ENCODE measurements around the gene TSPAN5. TPM values are rescaled to one million over a fixed set of nuclear protein-coding genes. Genes with fewer than 3 reads are reported as not detected.
"Not testable (repeated sequence)": the region's sequence is repeated elsewhere in the genome, so short reads cannot be mapped to it uniquely, and the experiment has no call there.

TSPAN5 gene
- total RNA-seq (10 to 100 TPM; 30.8 to 57.2 TPM), polyA plus RNA-seq (ENCODE audit: insufficient read depth, low read depth, low replicate concordance) (27.8 TPM)
- long read RNA-seq, donor 1, transcript TSPAN5-201 (8 exons, 3,365 nt): major isoform, 23 of 34 reads
- long read RNA-seq, donor 1, partial matches to known transcripts: 9 of 34 reads
- long read RNA-seq, donor 1, other reads (novel, unspliced or antisense): 0 of 34 reads
- long read RNA-seq, donor 2, transcript TSPAN5-201 (8 exons, 3,365 nt): major isoform, 11 of 46 reads
- long read RNA-seq, donor 2, partial matches to known transcripts: 32 of 46 reads
- long read RNA-seq, donor 2, other reads (novel, unspliced or antisense): 0 of 46 reads

GRCh38 chr4:98658287-98659105 is at the start of gene TSPAN5:
TSPAN5 (minus strand) TSS chr4:98658611.
- WGBS, 2 donors: 0 to 1% methylated on average over 12 to 79 of the region's 113 CpGs
- Histone ChIP-seq H3K9me3 (no peaks in the 10 kb centered on the region), H3K4me3 (peak within 1 kb of the TSS; percentile 73 to 82), H3K27ac (peak within 1 kb of the TSS; percentile 78 to 84), H3K27me3 (no peaks in the 10 kb centered on the region), H3K36me3 (ENCODE audit: low read depth, missing control alignments) (no peaks in the 10 kb centered on the region), H3K4me1 (peaks cover 19% of the 10 kb centered on the region)
- DNase-seq: peak; percentile 80
- intact Hi-C loops (cut with DNase I; ENCODE audit: low total_unique reads): no loop called here
- TF ChIP-seq POLR2A (IDR thresholded peaks at IDR 0.05) (no peak), CTCF (IDR thresholded peaks at IDR 0.05) (no peak)

GRCh38 chr4:98706935-98707334 is 48.5 kb upstream of the TSPAN5 start:
- no peak for DNase-seq

GRCh38 chr4:98706200-98706813 is 47.9 kb upstream of the TSPAN5 start:
- TF ChIP-seq CTCF (IDR thresholded peaks at IDR 0.05) (no peak), POLR2A (IDR thresholded peaks at IDR 0.05) (no peak)
- no peak for DNase-seq
- Histone ChIP-seq H3K9me3 (no peaks in the 10 kb centered on the region), H3K4me3 (no peak overlapping the region), H3K36me3 (ENCODE audit: low read depth, missing control alignments) (no peaks in the 10 kb centered on the region), H3K4me1 (no peaks in the 10 kb centered on the region), H3K27ac (no peak overlapping the region), H3K27me3 (no peaks in the 10 kb centered on the region)
- WGBS, 2 donors: 85 to 88% methylated on average over 4 of the region's 4 CpGs
- intact Hi-C loops (cut with DNase I; ENCODE audit: low total_unique reads): no loop called here

More at GRCh38 chr4:98706935-98707334, 48.5 kb upstream of the TSPAN5 start:
- no peaks in the 10 kb centered on the region for H3K36me3 ChIP-seq (ENCODE audit: low read depth, missing control alignments)
- 68 to 91% methylated on average over 1 of the region's 1 CpG for WGBS, 2 donors
- intact Hi-C loops (cut with DNase I; ENCODE audit: low total_unique reads): no loop called here
- no peak overlapping the region for H3K27ac ChIP-seq
- H3K4me3 ChIP-seq: no peak overlapping the region
- no peak for TF ChIP-seq POLR2A (IDR thresholded peaks at IDR 0.05)
- TF ChIP-seq CTCF (IDR thresholded peaks at IDR 0.05): no peak
- H3K4me1 ChIP-seq: no peaks in the 10 kb centered on the region
- no peaks in the 10 kb centered on the region for H3K27me3 ChIP-seq
- no peaks in the 10 kb centered on the region for H3K9me3 ChIP-seq

GRCh38 chr4:98705586-98705985 is 47.2 kb upstream of the TSPAN5 start:
- DNase-seq; H3K9me3 ChIP-seq; H3K27me3 ChIP-seq; H3K4me3 ChIP-seq; H3K36me3 ChIP-seq (ENCODE audit: low read depth, missing control alignments); H3K4me1 ChIP-seq; intact Hi-C loops (cut with DNase I; ENCODE audit: low total_unique reads); H3K27ac ChIP-seq: not testable (repeated sequence)
- 92 to 93% methylated on average over 3 of the region's 3 CpGs for WGBS, 2 donors

- DNase-seq: no peak
- no peaks in the 10 kb centered on the region for H3K36me3 ChIP-seq (ENCODE audit: low read depth, missing control alignments)
- no peak overlapping the region for H3K4me3 ChIP-seq
- no peaks in the 10 kb centered on the region for H3K9me3 ChIP-seq
- intact Hi-C loops (cut with DNase I; ENCODE audit: low total_unique reads): no loop called here
- WGBS, 2 donors: 82 to 83% methylated on average over 3 of the region's 3 CpGs
- TF ChIP-seq POLR2A (IDR thresholded peaks at IDR 0.05) (no peak), CTCF (IDR thresholded peaks at IDR 0.05) (no peak)
- H3K27ac ChIP-seq: no peak overlapping the region
- no peaks in the 10 kb centered on the region for H3K4me1 ChIP-seq
- H3K27me3 ChIP-seq: no peaks in the 10 kb centered on the region
Measured at GRCh38 chr4:98700656-98701055, 42.2 kb upstream of the TSPAN5 start.

All from testis (tissue), 5 donors.